ENCODE data around the gene GJB5.
"Not testable (repeated sequence)": the region's sequence is repeated elsewhere in the genome, so short reads cannot be mapped to it uniquely, and the experiment has no call there.

The GJB5 gene

DNA sequence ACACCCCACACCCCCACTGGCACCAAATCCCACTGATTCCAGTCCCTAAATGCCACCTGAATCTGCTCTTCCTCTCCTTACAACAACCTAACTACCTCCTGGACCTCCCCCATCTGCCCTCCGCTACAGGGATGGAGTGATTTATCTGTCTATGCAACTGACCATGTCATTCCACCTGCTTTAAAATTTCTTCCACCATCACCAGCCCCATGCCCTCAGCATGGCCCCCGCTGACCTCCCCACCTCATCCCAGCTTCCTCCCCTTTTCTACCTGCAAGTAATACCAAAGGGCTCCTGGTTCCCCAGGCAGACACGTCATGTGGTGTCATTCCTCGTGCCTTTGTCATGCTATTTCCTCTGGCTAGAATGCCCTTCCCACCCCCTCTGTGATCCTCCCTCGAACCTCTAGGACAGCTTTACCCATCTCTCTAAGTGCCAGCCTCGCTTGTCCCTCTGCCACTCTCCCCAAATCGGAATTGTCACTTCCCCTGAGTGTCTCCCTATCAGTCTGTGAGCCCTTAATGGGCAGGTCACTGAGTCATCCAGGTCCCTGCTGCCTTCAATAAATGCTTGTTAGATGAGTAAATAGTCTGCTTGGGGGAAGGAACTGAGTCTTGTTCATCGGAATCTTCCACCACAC, 8.4 kb downstream of the GJB5 start:
- TF ChIP-seq CTCF (IDR thresholded peaks at IDR 0.05; ENCODE audit: low read depth, low read length) = no peak
- no peak overlapping the region for H3K4me3 ChIP-seq (ENCODE audit: low read depth, low read length)

DNA sequence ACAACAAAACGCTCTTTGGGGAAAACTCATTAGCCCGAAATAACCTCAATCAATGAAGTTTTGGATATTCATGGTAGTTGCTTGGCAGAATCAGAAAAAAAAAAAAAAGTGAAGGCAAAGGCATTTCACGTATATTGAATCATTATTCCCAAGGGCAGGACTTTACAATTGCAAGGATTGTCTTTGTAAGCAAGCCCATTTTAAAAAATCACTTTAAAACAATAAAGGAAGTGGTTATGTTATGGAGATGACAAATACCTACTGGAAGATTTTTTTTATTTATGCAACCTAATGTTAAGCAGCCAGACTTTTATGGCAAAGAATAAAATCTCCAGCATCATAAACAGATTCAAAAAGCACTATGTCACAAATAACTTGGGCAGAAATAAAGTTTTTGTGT, 14.0 kb downstream of the GJB5 start:
- TF ChIP-seq CTCF (IDR thresholded peaks at IDR 0.05; ENCODE audit: low read depth, low read length) = no peak
- H3K4me3 ChIP-seq (ENCODE audit: low read depth, low read length) = no peak overlapping the region

- no peak for TF ChIP-seq CTCF (IDR thresholded peaks at IDR 0.05; ENCODE audit: low read depth, low read length)
- H3K4me3 ChIP-seq (ENCODE audit: low read depth, low read length) = no peak overlapping the region
Observed at GRCh38 chr1:34770891-34771504, 16.2 kb downstream of the GJB5 start.

- no peak overlapping the region for H3K4me3 ChIP-seq (ENCODE audit: low read depth, low read length)
- no peak for TF ChIP-seq CTCF (IDR thresholded peaks at IDR 0.05; ENCODE audit: low read depth, low read length)
Observed at GRCh38 chr1:34771573-34772371, 16.9 kb downstream of the GJB5 start.

GRCh38 chr1:34773114-34773513, 18.3 kb downstream of the GJB5 start:
- not testable (repeated sequence) for H3K4me3 ChIP-seq (ENCODE audit: low read depth, low read length)

GRCh38 chr1:34774957-34775356, 20.1 kb downstream of the GJB5 start:
- H3K4me3 ChIP-seq (ENCODE audit: low read depth, low read length) = no peak overlapping the region
- no peak for TF ChIP-seq CTCF (IDR thresholded peaks at IDR 0.05; ENCODE audit: low read depth, low read length)

- no peak overlapping the region for H3K4me3 ChIP-seq (ENCODE audit: low read depth, low read length)
Observed at GRCh38 chr1:34776911-34777310, 22.1 kb downstream of the GJB5 start.

More at GRCh38 chr1:34776911-34777310, 22.1 kb downstream of the GJB5 start:
- TF ChIP-seq CTCF (IDR thresholded peaks at IDR 0.05; ENCODE audit: low read depth, low read length) = no peak
